RWPE2 (cell line): Measurements from ENCODE around the gene BABAM2.

ENCODE experiments used
- ATAC-seq: fragments of 200-7000 bp; cut with Tn5 transposase; 3 replicates; pipeline ENCODE4 v1.9.1; 2021; ENCODE audit warnings: low read depth
- DNase-seq: peaks from one replicate; pipeline ENCODE4 v3.0.0-alpha.2; 2020; ENCODE audit warnings: low spot score
- H3K27ac ChIP-seq: fragments of 450-650 bp; 2 replicates; pipeline ENCODE4 v1.5.1; 2017; ENCODE audit warnings: mild to moderate bottlenecking; ENCODE audit not compliant: poor library complexity, severe bottlenecking
- H3K27me3 ChIP-seq: fragments of 250-450 bp; sonication (Bioruptor Pico); 2 replicates; pipeline ENCODE4 v1.5.1; 2021; ENCODE audit warnings: mild to moderate bottlenecking, moderate library complexity; ENCODE audit not compliant: insufficient read depth, poor library complexity, severe bottlenecking
- H3K36me3 ChIP-seq: fragments of 250-450 bp; sonication (Bioruptor Pico); 2 replicates; pipeline ENCODE4 v1.5.1; 2020; ENCODE audit warnings: low read depth, mild to moderate bottlenecking, moderate library complexity
- H3K4me1 ChIP-seq: fragments of 250-450 bp; sonication (Bioruptor Pico); 2 replicates; pipeline ENCODE4 v1.5.1; 2021; ENCODE audit warnings: mild to moderate bottlenecking, moderate library complexity; ENCODE audit not compliant: insufficient read depth, poor library complexity, severe bottlenecking
- H3K4me3 ChIP-seq: fragments of 250-450 bp; sonication (Bioruptor Pico); 2 replicates; pipeline ENCODE4 v1.5.1; 2021; ENCODE audit warnings: mild to moderate bottlenecking, moderate library complexity; ENCODE audit not compliant: severe bottlenecking
- H3K9me3 ChIP-seq: fragments of 250-450 bp; sonication (Bioruptor Pico); 2 replicates; pipeline ENCODE4 v1.5.1; 2021; ENCODE audit warnings: mild to moderate bottlenecking, moderate library complexity; ENCODE audit not compliant: severe bottlenecking
- CTCF ChIP-seq: fragments of 450-650 bp; IDR thresholded peaks from one replicate; pipeline ENCODE4 v1.5.1; 2017; ENCODE audit warnings: mild to moderate bottlenecking, moderate library complexity; ENCODE audit not compliant: poor library complexity, severe bottlenecking

BABAM2 gene

GRCh38 chr2:28063492-28063962 lies 173.0 kb downstream of the BABAM2 start:
- DNase-seq (no peak), ATAC-seq (no peak; the same call in 2 of the 3 replicates)
- Histone ChIP-seq H3K36me3 (peaks cover 6% of the 10 kb centered on the region; the same call in 1 of the 2 replicates), H3K4me3 (no peak overlapping the region), H3K27ac (peak overlapping the region; percentile 17), H3K9me3 (no peaks in the 10 kb centered on the region), H3K4me1 (peaks cover 17% of the 10 kb centered on the region), H3K27me3 (no peaks in the 10 kb centered on the region)
- TF ChIP-seq CTCF, result no peak

GRCh38 chr2:28067602-28068001 lies 177.1 kb downstream of the BABAM2 start:
- TF ChIP-seq CTCF, result no peak
- Histone ChIP-seq H3K4me1 (peaks cover 28% of the 10 kb centered on the region), H3K27me3 (no peaks in the 10 kb centered on the region), H3K36me3 (no peaks in the 10 kb centered on the region), H3K27ac (peak overlapping the region; percentile 69), H3K4me3 (no peak overlapping the region), H3K9me3 (no peaks in the 10 kb centered on the region)
- DNase-seq (no peak), ATAC-seq (no peak)

GRCh38 chr2:28068088-28068487 lies 177.6 kb downstream of the BABAM2 start:
- Histone ChIP-seq H3K27ac (peak overlapping the region; percentile 69), H3K4me1 (peaks cover 27% of the 10 kb centered on the region), H3K9me3 (no peaks in the 10 kb centered on the region), H3K36me3 (no peaks in the 10 kb centered on the region), H3K4me3 (no peak overlapping the region), H3K27me3 (no peaks in the 10 kb centered on the region)
- ATAC-seq, result peak; percentile 96
- DNase-seq, result no peak
- no peak for TF ChIP-seq CTCF

- ATAC-seq (no peak), DNase-seq (no peak)
- H3K4me1 ChIP-seq, result peaks cover 23% of the 10 kb centered on the region
- TF ChIP-seq CTCF, result no peak
- H3K27ac ChIP-seq, result peak overlapping the region; percentile 69
- H3K4me3 ChIP-seq, result no peak overlapping the region
- no peaks in the 10 kb centered on the region for H3K9me3 ChIP-seq
- H3K36me3 ChIP-seq, result no peaks in the 10 kb centered on the region
- no peaks in the 10 kb centered on the region for H3K27me3 ChIP-seq
These were observed 178.0 kb downstream of the BABAM2 start for GRCh38 chr2:28068527-28068926.

GRCh38 chr2:28071221-28071620 lies 180.7 kb downstream of the BABAM2 start:
- Histone ChIP-seq H3K27ac (no peak overlapping the region), H3K36me3 (no peaks in the 10 kb centered on the region), H3K9me3 (no peaks in the 10 kb centered on the region), H3K27me3 (no peaks in the 10 kb centered on the region), H3K4me3 (no peak overlapping the region), H3K4me1 (peaks cover 28% of the 10 kb centered on the region)
- no peak for ATAC-seq
- no peak for DNase-seq
- no peak for TF ChIP-seq CTCF
